HepG2 (cell line): ENCODE data around the gene PPP4C. TPM values are rescaled to one million over a fixed set of nuclear protein-coding genes. Genes with fewer than 3 reads are reported as not detected.

Experiments
- ARNT2 ChIP-seq: sonication (generic); formaldehyde crosslinking; IDR thresholded peaks from 2 replicates; pipeline ENCODE4 v1.8.0; 2022; ENCODE audit warnings: mild to moderate bottlenecking, low read depth, missing genetic modification reagents, moderate library complexity
- GZF1 ChIP-seq: sonication (generic); formaldehyde crosslinking; IDR thresholded peaks from 2 replicates; pipeline ENCODE4 v1.5.1; 2020; ENCODE audit warnings: mild to moderate bottlenecking, missing genetic modification reagents
- KDM2A ChIP-seq: sonication (generic); formaldehyde crosslinking; IDR thresholded peaks from 2 replicates; pipeline ENCODE4 v1.4.0; 2020; ENCODE audit warnings: low read depth, missing genetic modification reagents, borderline replicate concordance
- TGIF2 ChIP-seq: IDR thresholded peaks from 2 replicates; pipeline ENCODE4 v1.6.1; 2016; ENCODE audit warnings: control low read depth, missing compliant biosample characterization
- THAP7 ChIP-seq: sonication (generic); formaldehyde crosslinking; IDR thresholded peaks from 2 replicates; pipeline ENCODE4 v1.8.1; 2023; ENCODE audit warnings: mild to moderate bottlenecking, missing genetic modification reagents
- ZBTB44 ChIP-seq: sonication (generic); formaldehyde crosslinking; IDR thresholded peaks from 2 replicates; pipeline ENCODE4 v1.4.0; 2020; ENCODE audit warnings: missing genetic modification reagents
- ZFP36L1 ChIP-seq: sonication (generic); formaldehyde crosslinking; IDR thresholded peaks from 2 replicates; pipeline ENCODE4 v1.8.0; 2022; ENCODE audit warnings: mild to moderate bottlenecking, missing genetic modification reagents, moderate library complexity
- ZNF121 ChIP-seq: sonication (generic); formaldehyde crosslinking; IDR thresholded peaks from 2 replicates; pipeline ENCODE4 v1.5.0; 2020; ENCODE audit warnings: mild to moderate bottlenecking, missing genetic modification reagents
- ZNF264 ChIP-seq: sonication (generic); formaldehyde crosslinking; IDR thresholded peaks from 2 replicates; pipeline ENCODE4 v1.4.0; 2020; ENCODE audit warnings: missing genetic modification reagents
- ZNF331 ChIP-seq: sonication (generic); formaldehyde crosslinking; IDR thresholded peaks from 2 replicates; pipeline ENCODE4 v1.4.0; 2020; ENCODE audit warnings: missing genetic modification reagents
- ZNF407 ChIP-seq: sonication (generic); formaldehyde crosslinking; IDR thresholded peaks from one replicate; pipeline ENCODE4 v1.5.1; 2020; ENCODE audit warnings: mild to moderate bottlenecking, missing genetic modification reagents; ENCODE audit errors: not compliant biosample characterization
- ZNF530 ChIP-seq: sonication (generic); formaldehyde crosslinking; IDR thresholded peaks from 2 replicates; pipeline ENCODE4 v1.5.0; 2020; ENCODE audit warnings: low read depth, mild to moderate bottlenecking, missing genetic modification reagents
- ZNF562 ChIP-seq: sonication (generic); formaldehyde crosslinking; IDR thresholded peaks from 2 replicates; pipeline ENCODE4 v1.8.0; 2022; ENCODE audit warnings: missing genetic modification reagents, borderline replicate concordance
- ZNF574 ChIP-seq: sonication (generic); formaldehyde crosslinking; IDR thresholded peaks from 2 replicates; pipeline ENCODE4 v1.4.0; 2020; ENCODE audit warnings: missing genetic modification reagents
- ZNF709 ChIP-seq: sonication (generic); formaldehyde crosslinking; IDR thresholded peaks from 2 replicates; pipeline ENCODE4 v1.5.0; 2020; ENCODE audit warnings: mild to moderate bottlenecking, missing genetic modification reagents
- ZNF747 ChIP-seq: sonication (generic); formaldehyde crosslinking; IDR thresholded peaks from 2 replicates; pipeline ENCODE4 v1.8.1; 2023; ENCODE audit warnings: missing genetic modification reagents, mild to moderate bottlenecking, borderline replicate concordance
- polyA plus RNA-seq, 8 experiments: library from polyadenylated mRNA; depleted of rRNA in 3 of 8; stranded (reverse) in 7 of 8; unstranded in 1 of 8; fragments of >200 nt; fragmentation: Illumina TruSeq in 4 of 8; extraction: Trizol in 4 of 8; gene quantifications; 2 replicates each; pipeline versions ENCODE4 v1.2.1 to v1.2.3, GENCODE V29; 2011 to 2016; ENCODE audit warnings: low read depth in 4 of 8, missing spikeins in 1 of 8, mixed read lengths in 1 of 8; ENCODE audit not compliant: insufficient read depth in 1 of 8
- total RNA-seq, 5 experiments: library from RNA; depleted of rRNA; stranded (reverse); fragments of >200 nt; fragmentation: Illumina TruSeq; extraction: Trizol; gene quantifications; 2 replicates each; pipeline ENCODE4 v1.2.3, GENCODE V29; 2016; ENCODE audit warnings: low read depth in 1 of 5

PPP4C gene
- total and polyA plus RNA-seq, 2 of the 13 experiments (the other 11 are each of a cell fraction or from before 2014, with no cell fraction given): 176 to 220 TPM

GRCh38 chr16:30092373-30093010 is 16.7 kb downstream of the PPP4C start (continued):
- TF ChIP-seq ZNF407 (CRISPR knock-in tag): no peak
- no peak for TF ChIP-seq ZNF709 (CRISPR knock-in tag)
- TF ChIP-seq THAP7: 0 out of 2 replicates have a peak, but pooled peaks have one; percentile 65
- no peak; the same call in 1 of the 2 replicates for TF ChIP-seq ARNT2
- peak; percentile 54; the same call in 1 of the 2 replicates for TF ChIP-seq KDM2A (CRISPR knock-in tag)
- peak; percentile 59; the same call in 1 of the 2 replicates for TF ChIP-seq ZNF331 (CRISPR knock-in tag)
- TF ChIP-seq ZNF264 (CRISPR knock-in tag): peak; percentile 73
- no peak for TF ChIP-seq ZNF530 (CRISPR knock-in tag)
- TF ChIP-seq ZNF121 (CRISPR knock-in tag): no peak
- TF ChIP-seq TGIF2: no peak
- TF ChIP-seq ZFP36L1 (CRISPR knock-in tag): no peak
- no peak; the same call in 1 of the 2 replicates for TF ChIP-seq ZNF747 (CRISPR knock-in tag)
- TF ChIP-seq ZNF574 (CRISPR knock-in tag): peak; percentile 69
- no peak; the same call in 1 of the 2 replicates for TF ChIP-seq ZBTB44 (CRISPR knock-in tag)
- no peak for TF ChIP-seq ZNF562 (CRISPR knock-in tag)
- peak; percentile 79; the same call in 1 of the 2 replicates for TF ChIP-seq GZF1 (CRISPR knock-in tag)
